ENCODE measurements around the gene SHB.

- no peak for TF ChIP-seq CTCF (conservative IDR thresholded peaks at IDR 0.05; ENCODE audit: low read length)
- no peak for TF ChIP-seq EZH2phosphoT487 (IDR thresholded peaks at IDR 0.05; ENCODE audit: borderline replicate concordance, low read depth, low read length)
Measured at GRCh38 chr9:37944266-37944650, 124.8 kb downstream of the SHB start.
